Endothelial cell of umbilical vein (primary cell): ENCODE data around the gene LRFN2.

Experiments used
- EZH2 ChIP-seq: IDR thresholded peaks from 2 replicates; pipeline ENCODE4 v1.6.1; 2012; ENCODE audit warnings: borderline replicate concordance, low read depth, mild to moderate bottlenecking, moderate library complexity, low read length, inconsistent platforms; ENCODE audit not compliant: severe bottlenecking
- MYC ChIP-seq: IDR thresholded peaks from one replicate; pipeline ENCODE4 v1.6.1; 2011; ENCODE audit warnings: mild to moderate bottlenecking, low read depth, low read length
- POLR2A ChIP-seq: IDR thresholded peaks from 2 replicates; pipeline ENCODE4 v1.6.1; 2012; ENCODE audit warnings: low read depth, mild to moderate bottlenecking, control low read depth, low read length
- POLR2AphosphoS5 ChIP-seq: IDR thresholded peaks from 2 replicates; pipeline ENCODE4 v1.6.1; 2012; ENCODE audit warnings: low read depth, mild to moderate bottlenecking, control low read depth, low read length, moderate library complexity; ENCODE audit not compliant: insufficient read depth
- TF ChIP-seq, protein P1 (sequence below), 2 donors: IDR thresholded peaks; 1 replicate in 1 of 2; 2 replicates in 1 of 2; pipeline ENCODE4 v1.5.1; 2011; ENCODE audit warnings: low read length in 2 of 2, mild to moderate bottlenecking in 2 of 2, moderate library complexity in 2 of 2, control low read depth in 1 of 2, inconsistent platforms in 1 of 2, low read depth in 1 of 2; ENCODE audit not compliant: insufficient read depth in 1 of 2; ENCODE audit errors: extremely low read depth in 1 of 2
- TF ChIP-seq, protein P2 (sequence below): IDR thresholded peaks from 2 replicates; pipeline ENCODE4 v1.6.1; 2011; ENCODE audit not compliant: insufficient read depth, insufficient read length

DNA sequence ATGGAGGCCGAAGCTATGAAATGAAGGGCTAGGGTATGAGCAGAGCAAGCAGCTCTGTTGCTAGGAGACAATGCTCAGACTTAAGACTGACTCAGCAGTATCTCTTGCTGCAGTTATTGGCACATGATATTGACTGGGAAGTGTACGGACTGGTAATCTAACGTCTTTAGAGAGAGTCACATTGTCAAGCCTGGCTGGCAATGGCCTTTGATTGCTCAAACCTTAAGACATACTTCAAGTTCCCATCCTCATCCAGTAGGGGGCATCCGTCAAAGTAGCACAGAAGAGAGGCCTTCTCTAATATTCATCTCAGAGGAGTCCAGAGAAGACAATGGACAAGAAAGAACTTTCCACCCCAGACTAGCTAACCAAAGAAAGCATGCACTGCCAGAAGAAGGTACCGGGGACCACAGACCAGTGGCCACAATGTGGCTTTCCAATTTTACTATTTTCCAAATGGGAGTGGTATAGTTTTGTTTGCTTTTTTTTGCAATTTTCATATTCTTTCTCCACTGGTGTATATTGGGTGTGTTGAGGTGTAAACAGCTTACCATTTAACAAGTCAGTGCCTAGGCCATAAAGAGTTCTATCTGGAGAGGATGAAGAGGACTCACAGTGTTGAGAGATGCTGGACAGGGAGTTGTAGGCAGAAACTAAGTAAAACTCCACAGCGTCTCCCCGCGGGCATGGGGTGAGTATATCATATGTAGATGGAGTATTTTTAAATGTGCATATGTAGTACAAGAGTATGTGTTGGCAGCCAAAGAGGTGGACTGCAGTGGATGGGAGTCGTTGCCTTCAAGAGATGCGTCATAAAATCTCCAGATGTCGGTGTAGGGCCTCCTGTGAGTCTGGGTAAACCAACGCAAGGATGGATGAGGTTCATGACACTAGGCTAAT is 36.7 kb downstream of the LRFN2 start:
- TF ChIP-seq EZH2: no peak
- TF ChIP-seq, protein P1, sequence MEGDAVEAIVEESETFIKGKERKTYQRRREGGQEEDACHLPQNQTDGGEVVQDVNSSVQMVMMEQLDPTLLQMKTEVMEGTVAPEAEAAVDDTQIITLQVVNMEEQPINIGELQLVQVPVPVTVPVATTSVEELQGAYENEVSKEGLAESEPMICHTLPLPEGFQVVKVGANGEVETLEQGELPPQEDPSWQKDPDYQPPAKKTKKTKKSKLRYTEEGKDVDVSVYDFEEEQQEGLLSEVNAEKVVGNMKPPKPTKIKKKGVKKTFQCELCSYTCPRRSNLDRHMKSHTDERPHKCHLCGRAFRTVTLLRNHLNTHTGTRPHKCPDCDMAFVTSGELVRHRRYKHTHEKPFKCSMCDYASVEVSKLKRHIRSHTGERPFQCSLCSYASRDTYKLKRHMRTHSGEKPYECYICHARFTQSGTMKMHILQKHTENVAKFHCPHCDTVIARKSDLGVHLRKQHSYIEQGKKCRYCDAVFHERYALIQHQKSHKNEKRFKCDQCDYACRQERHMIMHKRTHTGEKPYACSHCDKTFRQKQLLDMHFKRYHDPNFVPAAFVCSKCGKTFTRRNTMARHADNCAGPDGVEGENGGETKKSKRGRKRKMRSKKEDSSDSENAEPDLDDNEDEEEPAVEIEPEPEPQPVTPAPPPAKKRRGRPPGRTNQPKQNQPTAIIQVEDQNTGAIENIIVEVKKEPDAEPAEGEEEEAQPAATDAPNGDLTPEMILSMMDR (IDR thresholded peaks at IDR 0.05; ENCODE audit: extremely low read depth in 1 of 2, insufficient read depth in 1 of 2, low read depth in 1 of 2, low read length in 2 of 2): peak; percentile 56 to 70
- no peak for TF ChIP-seq POLR2A
- TF ChIP-seq MYC: no peak
- no peak for TF ChIP-seq POLR2AphosphoS5
- TF ChIP-seq, protein P2, sequence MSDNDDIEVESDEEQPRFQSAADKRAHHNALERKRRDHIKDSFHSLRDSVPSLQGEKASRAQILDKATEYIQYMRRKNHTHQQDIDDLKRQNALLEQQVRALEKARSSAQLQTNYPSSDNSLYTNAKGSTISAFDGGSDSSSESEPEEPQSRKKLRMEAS: no peak
